H9 (cell line): Measurements from ENCODE around the gene TCP10L. TPM values are rescaled to one million over a fixed set of nuclear protein-coding genes. Genes with fewer than 3 reads are reported as not detected.

ENCODE experiments used
- DNase-seq: peaks from one replicate; pipeline ENCODE4 v3.0.0-alpha.2; 2017
- H2AFZ ChIP-seq: one replicate; pipeline ENCODE4 v1.6.1; 2013; ENCODE audit warnings: mild to moderate bottlenecking, low read length, control low read depth, moderate library complexity
- H2AK5ac ChIP-seq: 2 replicates; pipeline ENCODE4 v1.6.1; 2013; ENCODE audit warnings: low read length, control low read depth, mixed read lengths; ENCODE audit not compliant: insufficient read length
- H2BK120ac ChIP-seq: one replicate; pipeline ENCODE4 v1.6.1; 2013; ENCODE audit warnings: low read depth, mild to moderate bottlenecking, low read length, control low read depth, inconsistent platforms; ENCODE audit not compliant: poor library complexity, severe bottlenecking
- H2BK12ac ChIP-seq: 2 replicates; pipeline ENCODE4 v1.6.1; 2013; ENCODE audit warnings: low read length, control low read depth, mixed read lengths, low read depth; ENCODE audit not compliant: insufficient read length
- H2BK15ac ChIP-seq: 2 replicates; pipeline ENCODE4 v1.6.1; 2013; ENCODE audit warnings: low read depth, low read length, control low read depth
- H2BK20ac ChIP-seq: one replicate; pipeline ENCODE4 v1.6.1; 2013; ENCODE audit warnings: low read depth, mild to moderate bottlenecking, low read length, control low read depth, inconsistent platforms; ENCODE audit not compliant: poor library complexity, severe bottlenecking
- H2BK5ac ChIP-seq: 2 replicates; pipeline ENCODE4 v1.6.1; 2013; ENCODE audit warnings: low read length, control low read depth, mixed read lengths; ENCODE audit not compliant: insufficient read length
- H3K14ac ChIP-seq: 2 replicates; pipeline ENCODE4 v1.6.1; 2013; ENCODE audit warnings: low read length, control low read depth; ENCODE audit not compliant: insufficient read depth
- H3K18ac ChIP-seq: 2 replicates; pipeline ENCODE4 v1.6.1; 2013; ENCODE audit warnings: low read depth, mild to moderate bottlenecking, mixed read lengths, low read length, control low read depth; ENCODE audit not compliant: insufficient read length
- H3K23ac ChIP-seq: 2 replicates; pipeline ENCODE4 v1.6.1; 2013; ENCODE audit warnings: low read length, control low read depth, mixed read lengths, low read depth; ENCODE audit not compliant: insufficient read length
- H3K23me2 ChIP-seq: 2 replicates; pipeline ENCODE4 v1.6.1; 2013; ENCODE audit warnings: low read depth, mild to moderate bottlenecking, mixed read lengths, low read length, control low read depth; ENCODE audit not compliant: insufficient read length, poor library complexity, severe bottlenecking
- H3K27ac ChIP-seq: 2 replicates; pipeline ENCODE4 v1.5.1; 2013; ENCODE audit warnings: low read length, control low read depth, mixed read lengths, low read depth; ENCODE audit not compliant: insufficient read length
- H3K27me3 ChIP-seq: 2 replicates; pipeline ENCODE4 v1.6.1; 2013; ENCODE audit warnings: low read length, control low read depth, inconsistent platforms; ENCODE audit not compliant: insufficient read depth
- H3K4ac ChIP-seq: 2 replicates; pipeline ENCODE4 v1.6.1; 2013; ENCODE audit warnings: low read depth, mild to moderate bottlenecking, control low read depth, inconsistent platforms, low read length, moderate library complexity
- H3K4me1 ChIP-seq: 2 replicates; pipeline ENCODE4 v1.6.1; 2013; ENCODE audit warnings: low read length, control low read depth, inconsistent platforms; ENCODE audit not compliant: insufficient read depth
- H3K4me2 ChIP-seq: 2 replicates; pipeline ENCODE4 v1.6.1; 2013; ENCODE audit warnings: low read length, control low read depth, mixed read lengths; ENCODE audit not compliant: insufficient read length, insufficient read depth
- H3K56ac ChIP-seq: 2 replicates; pipeline ENCODE4 v1.6.1; 2013; ENCODE audit warnings: low read depth, mild to moderate bottlenecking, mixed read lengths, low read length, control low read depth; ENCODE audit not compliant: insufficient read length
- H3K79me1 ChIP-seq: 2 replicates; pipeline ENCODE4 v1.6.1; 2013; ENCODE audit warnings: low read depth, mild to moderate bottlenecking, moderate library complexity, low read length, control low read depth, inconsistent platforms; ENCODE audit not compliant: insufficient read depth, poor library complexity, severe bottlenecking
- H3K79me2 ChIP-seq: 2 replicates; pipeline ENCODE4 v1.6.1; 2013; ENCODE audit warnings: low read length, control low read depth, inconsistent platforms; ENCODE audit not compliant: insufficient read depth
- H3K9ac ChIP-seq: 2 replicates; pipeline ENCODE4 v1.6.1; 2013; ENCODE audit warnings: low read length, control low read depth, mixed read lengths; ENCODE audit not compliant: insufficient read length; ENCODE audit errors: extremely low read depth
- H3K9me3 ChIP-seq: one replicate; pipeline ENCODE4 v1.6.1; 2013; ENCODE audit warnings: low read depth, low read length, inconsistent platforms; ENCODE audit not compliant: control insufficient read depth
- H3T11ph ChIP-seq: one replicate; pipeline ENCODE4 v1.6.1; 2013; ENCODE audit warnings: mild to moderate bottlenecking, low read length, control low read depth, inconsistent platforms
- H4K20me1 ChIP-seq: one replicate; pipeline ENCODE4 v1.6.1; 2013; ENCODE audit not compliant: control insufficient read depth, insufficient read length, insufficient read depth
- H4K5ac ChIP-seq: 2 replicates; pipeline ENCODE4 v1.6.1; 2013; ENCODE audit warnings: low read depth, mild to moderate bottlenecking, mixed read lengths, low read length, control low read depth; ENCODE audit not compliant: insufficient read length
- H4K8ac ChIP-seq: replicated peaks from 2 replicates; pipeline ENCODE4 v1.6.1; 2013; ENCODE audit warnings: low read length, control low read depth, mixed read lengths, low read depth; ENCODE audit not compliant: insufficient read length
- H4K91ac ChIP-seq: 2 replicates; pipeline ENCODE4 v1.6.1; 2013; ENCODE audit warnings: low read depth, mild to moderate bottlenecking, moderate library complexity, mixed read lengths, low read length, control low read depth; ENCODE audit not compliant: insufficient read length
- H3K27ac Mint-ChIP-seq, 3 experiments: 2 replicates in 2 of 3; 3 replicates in 1 of 3; pipeline ENCODE4 v1.8.0; 2020 to 2021; ENCODE audit warnings: mixed read lengths in 3 of 3, mild to moderate bottlenecking in 1 of 3, moderate library complexity in 1 of 3
- H3K27me3 Mint-ChIP-seq: 2 replicates; pipeline ENCODE4 v1.8.0; 2021; ENCODE audit warnings: low read depth, mild to moderate bottlenecking, moderate library complexity, mixed read lengths
- H3K36me3 Mint-ChIP-seq, 3 experiments: 2 replicates in 2 of 3; 3 replicates in 1 of 3; pipeline ENCODE4 v1.8.0; 2020 to 2021; ENCODE audit warnings: low read depth in 3 of 3, mixed read lengths in 3 of 3; ENCODE audit not compliant: insufficient read depth in 1 of 3
- H3K4me1 Mint-ChIP-seq, 2 experiments: 2 replicates each; pipeline ENCODE4 v1.8.0; 2020; ENCODE audit warnings: mixed read lengths in 2 of 2
- H3K4me3 Mint-ChIP-seq, 2 experiments: 2 replicates in 1 of 2; 3 replicates in 1 of 2; pipeline ENCODE4 v1.8.0; 2020 to 2021; ENCODE audit warnings: mild to moderate bottlenecking in 2 of 2, mixed read lengths in 2 of 2, moderate library complexity in 1 of 2
- H3K9me3 Mint-ChIP-seq, 2 experiments: 2 replicates in 1 of 2; 3 replicates in 1 of 2; pipeline ENCODE4 v1.8.0; 2020; ENCODE audit warnings: mild to moderate bottlenecking in 2 of 2, mixed read lengths in 2 of 2, moderate library complexity in 1 of 2
- CTCF ChIP-seq: fragments of 200-600 bp; sonication (generic); conservative IDR thresholded peaks from 3 replicates; pipeline ENCODE4 v1.8.0; 2021; ENCODE audit warnings: antibody characterized with exemption, mild to moderate bottlenecking
- WGBS: extraction: QIAGEN DNeasy Blood & Tissue Kit; methylation state at CpG from one replicate; pipeline ENCODE4 v1.1.7; 2013; ENCODE audit warnings: missing lambda C conversion rate, low lambda C conversion rate, mixed read lengths; ENCODE audit not compliant: insufficient read length; ENCODE audit errors: extremely low coverage; 5-methylcytosine and 5-hydroxymethylcytosine counted together
- total RNA-seq: library from RNA; stranded (reverse); gene quantifications from 2 replicates; pipeline ENCODE4 v1.2.1, GENCODE V29; 2021

Gene TCP10L
- total RNA-seq, 1 experiment from 2014 or later = 5.1 TPM

- Histone ChIP-seq H3K27ac (no peak overlapping the region), H4K20me1 (no peaks in the 10 kb centered on the region), H3K18ac (no peak overlapping the region), H2AK5ac (no peak overlapping the region), H3T11ph (no peak overlapping the region), H3K4me1 (no peaks in the 10 kb centered on the region; the same call in 1 of the 2 replicates), H3K14ac (0 out of 2 replicates have a peak overlapping the region, but pooled peaks have one; percentile 8), H3K56ac (no peak overlapping the region), H3K23me2 (no peaks in the 10 kb centered on the region), H2BK15ac (no peak overlapping the region), H4K5ac (no peak overlapping the region), H2BK12ac (no peak overlapping the region), H3K9ac (no peak overlapping the region), H4K91ac (no peak overlapping the region), H2BK20ac (no peak overlapping the region), H2BK120ac (no peak overlapping the region), H3K79me1 (no peaks in the 10 kb centered on the region), H3K27me3 (no peaks in the 10 kb centered on the region), H4K8ac (no peak overlapping the region), H3K4me2 (no peak overlapping the region), H2AFZ (no peak overlapping the region), H3K23ac (no peak overlapping the region), H3K4ac (no peak overlapping the region), H3K79me2 (no peaks in the 10 kb centered on the region), H3K9me3 (no peaks in the 10 kb centered on the region), H2BK5ac (no peak overlapping the region)
- no peak for TF ChIP-seq CTCF
- Mint-ChIP-seq H3K4me3 (no peak overlapping the region), H3K9me3 (peaks cover 0 to 4% of the 10 kb centered on the region in 2 experiments; a peak in 2 of 5 replicates), H3K36me3 (no peaks in the 10 kb centered on the region; a peak in 1 of 7 replicates), H3K27me3 (no peaks in the 10 kb centered on the region), H3K4me1 (peaks cover 15 to 18% of the 10 kb centered on the region in 2 experiments), H3K27ac (no peak overlapping the region)
- WGBS = no CpG with 5 or more reads among the region's 3 CpGs
- DNase-seq = peak; percentile 10
These were observed 47.8 kb downstream of the TCP10L start for GRCh38 chr21:32537569-32537881.
